HUES48 (cell line): ENCODE data around the gene KCTD2.

Experiments used
- H3K27ac ChIP-seq: one replicate; pipeline ENCODE4 v1.7.0; 2013; ENCODE audit warnings: low read depth, low read length, inconsistent platforms
- H3K27me3 ChIP-seq: 2 replicates; pipeline ENCODE4 v1.6.1; 2013; ENCODE audit warnings: mild to moderate bottlenecking, low read length; ENCODE audit not compliant: control insufficient read depth, insufficient read depth
- H3K36me3 ChIP-seq: 2 replicates; pipeline ENCODE4 v1.6.1; 2013; ENCODE audit warnings: low read length; ENCODE audit not compliant: control insufficient read depth, insufficient read depth
- H3K4me1 ChIP-seq: 2 replicates; pipeline ENCODE4 v1.6.1; 2013; ENCODE audit warnings: mild to moderate bottlenecking, low read length; ENCODE audit not compliant: control insufficient read depth, insufficient read depth
- H3K4me3 ChIP-seq: 2 replicates; pipeline ENCODE4 v1.5.1; 2013; ENCODE audit warnings: mild to moderate bottlenecking, low read depth, low read length
- H3K9ac ChIP-seq: 2 replicates; pipeline ENCODE4 v1.6.1; 2013; ENCODE audit warnings: mild to moderate bottlenecking, low read depth, low read length, moderate library complexity
- H3K9me3 ChIP-seq: 2 replicates; pipeline ENCODE4 v1.6.1; 2013; ENCODE audit warnings: low read length; ENCODE audit not compliant: control insufficient read depth, insufficient read depth

KCTD2 gene

GRCh38 chr17:75008373-75008772 lies 38.7 kb upstream of the KCTD2 start:
- Histone ChIP-seq H3K4me3 (no peak overlapping the region), H3K4me1 (peaks cover 8% of the 10 kb centered on the region), H3K27me3 (no peaks in the 10 kb centered on the region), H3K27ac (no peak overlapping the region), H3K9ac (no peak overlapping the region), H3K9me3 (no peaks in the 10 kb centered on the region), H3K36me3 (peaks cover 18% of the 10 kb centered on the region)

GRCh38 chr17:75009139-75009724 lies 37.8 kb upstream of the KCTD2 start:
- Histone ChIP-seq H3K9ac (no peak overlapping the region), H3K27ac (no peak overlapping the region), H3K36me3 (peaks cover 10% of the 10 kb centered on the region), H3K27me3 (no peaks in the 10 kb centered on the region), H3K9me3 (no peaks in the 10 kb centered on the region), H3K4me1 (peaks cover 14% of the 10 kb centered on the region), H3K4me3 (no peak overlapping the region)

DNA sequence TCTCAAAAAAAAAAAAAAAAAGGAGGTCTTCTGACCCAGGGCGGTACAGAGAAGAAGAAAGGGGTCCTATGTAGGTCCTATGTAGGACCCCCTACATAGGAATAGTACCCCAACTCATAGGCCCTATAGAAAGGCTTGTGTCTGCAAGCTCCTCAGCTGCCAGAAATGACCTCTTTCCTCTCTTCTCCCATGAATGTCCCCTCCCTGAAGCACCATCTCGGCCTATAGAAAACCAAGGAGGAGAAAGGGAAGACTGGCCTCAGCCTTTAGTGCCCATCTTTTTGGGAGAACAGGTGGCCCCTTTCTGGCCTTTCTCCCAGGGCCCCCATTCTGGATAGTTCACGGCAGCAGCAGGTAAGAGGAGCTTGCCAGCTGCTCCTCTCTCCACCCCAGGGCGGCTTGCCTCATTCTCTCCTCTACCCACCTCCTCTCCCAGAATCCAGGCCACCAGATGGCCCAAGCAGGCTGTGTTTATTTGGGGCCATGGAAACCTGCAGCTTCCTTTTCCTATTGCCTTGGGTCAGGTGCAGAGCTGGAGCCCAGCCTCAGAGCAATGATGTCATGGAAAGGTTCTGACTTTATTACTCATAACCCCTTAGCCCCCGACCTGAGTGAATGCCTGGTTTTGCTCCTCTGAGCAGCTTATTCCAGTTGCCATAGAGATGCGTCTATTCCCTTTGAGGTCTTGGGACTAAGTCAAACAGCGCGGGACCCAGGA lies 36.2 kb upstream of the KCTD2 start:
- no peak overlapping the region for H3K4me3 ChIP-seq
- no peaks in the 10 kb centered on the region for H3K9me3 ChIP-seq
- H3K36me3 ChIP-seq: no peaks in the 10 kb centered on the region
- H3K27me3 ChIP-seq: no peaks in the 10 kb centered on the region
- H3K27ac ChIP-seq: no peak overlapping the region
- H3K9ac ChIP-seq: no peak overlapping the region
- H3K4me1 ChIP-seq: peaks cover 14% of the 10 kb centered on the region

DNA sequence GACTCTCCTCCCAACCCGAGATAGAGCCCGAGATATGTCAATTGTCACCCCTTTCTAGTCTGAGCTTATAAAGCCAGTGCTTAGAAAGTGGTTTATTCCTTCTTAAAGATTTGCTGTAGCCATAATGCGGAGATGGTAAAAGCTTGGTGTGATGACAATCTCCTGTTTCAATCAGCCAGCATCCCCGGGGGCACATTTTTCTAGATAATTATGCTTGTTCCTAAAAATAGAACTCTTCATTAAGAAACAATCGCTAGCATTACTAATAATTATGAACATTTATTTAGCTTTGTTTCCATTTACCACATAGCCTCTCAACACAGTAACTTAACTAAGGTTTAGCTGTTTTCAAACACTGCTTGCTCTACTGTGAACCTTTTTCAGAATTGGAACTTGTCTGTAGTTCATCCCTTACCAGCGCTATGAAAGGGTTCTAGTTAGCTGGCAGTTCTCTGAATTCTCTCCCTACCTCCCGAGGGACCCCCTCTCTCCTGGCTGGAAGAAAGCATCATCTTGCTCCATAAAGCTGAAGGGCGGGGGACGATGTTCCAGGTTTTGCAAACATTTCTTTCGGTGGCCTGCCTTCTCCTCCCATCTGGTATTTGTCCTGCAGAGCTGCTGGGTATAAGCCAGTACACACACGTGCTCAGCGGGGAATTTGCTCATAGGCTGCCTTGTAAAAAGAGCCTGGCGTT lies 35.5 kb upstream of the KCTD2 start:
- no peaks in the 10 kb centered on the region for H3K27me3 ChIP-seq
- peaks cover 14% of the 10 kb centered on the region for H3K4me1 ChIP-seq
- H3K4me3 ChIP-seq: peak overlapping the region; percentile 92
- H3K27ac ChIP-seq: peak overlapping the region; percentile 91
- H3K36me3 ChIP-seq: peaks cover 4% of the 10 kb centered on the region; the same call in 1 of the 2 replicates
- H3K9me3 ChIP-seq: no peaks in the 10 kb centered on the region
- H3K9ac ChIP-seq: peak overlapping the region; percentile 53; the same call in 1 of the 2 replicates

DNA sequence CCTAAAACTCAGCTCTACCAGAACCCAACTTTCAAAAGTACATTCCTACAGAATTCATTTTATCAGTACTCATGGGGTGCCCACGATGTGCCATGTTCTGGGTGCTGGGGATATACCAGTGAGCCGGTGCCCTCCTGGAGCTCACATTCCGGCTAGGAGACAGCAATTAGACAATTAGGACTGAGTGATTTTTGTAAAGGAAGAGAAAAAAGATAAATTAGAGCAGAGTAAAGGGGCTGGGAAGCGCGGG lies 35.0 kb upstream of the KCTD2 start:
- no peaks in the 10 kb centered on the region for H3K27me3 ChIP-seq
- peaks cover 7% of the 10 kb centered on the region; the same call in 1 of the 2 replicates for H3K36me3 ChIP-seq
- peak overlapping the region; percentile 92 for H3K4me3 ChIP-seq
- H3K4me1 ChIP-seq: peaks cover 14% of the 10 kb centered on the region
- peak overlapping the region; percentile 91 for H3K27ac ChIP-seq
- H3K9me3 ChIP-seq: no peaks in the 10 kb centered on the region
- H3K9ac ChIP-seq: peak overlapping the region; percentile 53

DNA sequence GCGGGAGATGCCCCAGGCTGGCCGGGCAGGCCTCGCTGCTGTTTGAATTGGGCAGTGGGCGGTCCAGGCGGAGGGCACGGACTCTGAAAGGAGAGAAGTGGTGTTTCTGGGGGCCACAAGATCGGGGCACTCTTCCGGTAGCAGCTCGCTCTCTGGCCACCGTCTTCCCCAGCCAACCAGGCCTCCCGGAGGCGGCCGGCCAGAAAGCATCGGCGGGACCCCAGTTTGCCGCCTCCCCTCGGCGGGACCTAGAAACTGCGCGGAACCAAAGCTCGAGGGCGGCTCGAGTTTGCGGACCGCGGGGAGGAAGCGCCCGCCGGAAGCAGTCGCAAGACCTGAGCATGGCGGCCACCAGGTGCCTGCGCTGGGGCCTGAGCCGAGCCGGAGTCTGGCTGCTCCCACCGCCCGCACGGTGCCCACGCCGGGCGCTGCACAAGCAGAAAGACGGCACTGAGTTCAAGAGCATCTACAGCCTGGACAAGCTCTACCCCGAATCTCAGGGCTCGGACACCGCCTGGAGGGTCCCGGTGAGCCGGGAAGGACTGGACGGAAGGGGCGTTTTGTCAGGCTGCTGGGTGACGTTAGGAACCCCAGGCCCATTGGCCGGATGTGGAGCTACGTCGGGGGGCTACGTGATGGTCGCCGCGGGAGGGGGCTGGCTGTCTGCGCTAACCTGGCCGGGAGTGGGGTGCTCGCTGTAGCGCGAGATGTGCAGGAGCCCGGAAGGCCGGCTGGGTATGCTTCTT lies 34.5 kb upstream of the KCTD2 start, which contains the start of gene MRPL58:
Gene MRPL58, plus strand, starts transcription at position 325 of the 746 bp plus-strand sequence. Its CDS starts 17 bp downstream, at position 342.
- H3K27me3 ChIP-seq: no peaks in the 10 kb centered on the region
- H3K27ac ChIP-seq: peak within 1 kb of the TSS; percentile 91
- peaks cover 7% of the 10 kb centered on the region; the same call in 1 of the 2 replicates for H3K36me3 ChIP-seq
- H3K4me3 ChIP-seq: peak within 1 kb of the TSS; percentile 92
- peak within 1 kb of the TSS; percentile 90 for H3K9ac ChIP-seq
- peaks cover 14% of the 10 kb centered on the region for H3K4me1 ChIP-seq
- H3K9me3 ChIP-seq: no peaks in the 10 kb centered on the region

GRCh38 chr17:75013092-75013559 lies 33.9 kb upstream of the KCTD2 start:
- Histone ChIP-seq H3K36me3 (peaks cover 11% of the 10 kb centered on the region; the same call in 1 of the 2 replicates), H3K4me1 (peaks cover 14% of the 10 kb centered on the region), H3K27ac (peak overlapping the region; percentile 91), H3K27me3 (no peaks in the 10 kb centered on the region), H3K9ac (peak overlapping the region; percentile 90), H3K9me3 (no peaks in the 10 kb centered on the region), H3K4me3 (peak overlapping the region; percentile 92)

DNA sequence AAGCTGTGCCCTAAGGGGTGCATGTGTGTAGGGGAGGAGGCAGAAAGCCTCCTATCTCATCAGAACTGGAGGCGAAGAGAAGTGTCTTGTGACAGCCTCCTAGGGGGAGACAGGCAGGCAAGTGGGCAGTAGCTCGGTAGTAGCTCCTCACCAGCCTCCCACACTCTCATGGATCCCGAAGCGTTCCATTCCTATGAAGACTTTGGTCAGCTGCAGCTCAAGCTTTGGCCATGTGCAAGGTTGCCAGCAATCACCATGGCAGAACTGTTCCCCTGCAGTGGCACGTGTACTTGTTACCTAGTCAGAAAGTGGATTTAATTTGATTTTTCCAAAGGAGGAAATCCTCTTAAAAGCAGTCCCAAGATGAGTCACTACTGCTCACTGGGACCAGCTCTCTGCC lies 27.9 kb upstream of the KCTD2 start:
- Histone ChIP-seq H3K9me3 (no peaks in the 10 kb centered on the region), H3K9ac (no peak overlapping the region), H3K27me3 (no peaks in the 10 kb centered on the region), H3K4me3 (no peak overlapping the region), H3K36me3 (peaks cover 46% of the 10 kb centered on the region), H3K27ac (no peak overlapping the region), H3K4me1 (no peaks in the 10 kb centered on the region)

- no peaks in the 10 kb centered on the region for H3K4me1 ChIP-seq
- peaks cover 46% of the 10 kb centered on the region for H3K36me3 ChIP-seq
- no peak overlapping the region for H3K4me3 ChIP-seq
- no peaks in the 10 kb centered on the region for H3K9me3 ChIP-seq
- H3K27me3 ChIP-seq: no peaks in the 10 kb centered on the region
- H3K9ac ChIP-seq: no peak overlapping the region
- no peak overlapping the region for H3K27ac ChIP-seq
Measured at GRCh38 chr17:75019710-75020109, 27.3 kb upstream of the KCTD2 start.

- H3K36me3 ChIP-seq: peaks cover 46% of the 10 kb centered on the region
- H3K27me3 ChIP-seq: no peaks in the 10 kb centered on the region
- H3K9me3 ChIP-seq: no peaks in the 10 kb centered on the region
- H3K4me1 ChIP-seq: no peaks in the 10 kb centered on the region
- H3K4me3 ChIP-seq: no peak overlapping the region
- H3K27ac ChIP-seq: no peak overlapping the region
- H3K9ac ChIP-seq: no peak overlapping the region
Measured at GRCh38 chr17:75020331-75021110, 26.5 kb upstream of the KCTD2 start.
